ENCODE results near the gene HSD3B1.

Gene HSD3B1

GRCh38 chr1:119467857-119468668 is 38.9 kb upstream of the HSD3B1 start:
- no peak overlapping the region for H3K4me3 ChIP-seq (ENCODE audit: low read depth, low read length)
- no peak for DNase-seq (ENCODE audit: low read depth)
- TF ChIP-seq MAX (IDR thresholded peaks at IDR 0.05; ENCODE audit: low read depth, low read length) (no peak), POLR2A (IDR thresholded peaks at IDR 0.05; ENCODE audit: extremely low read depth, insufficient read length) (no peak), CTCF (IDR thresholded peaks at IDR 0.05; ENCODE audit: low read depth, low read length) (no peak), MYC (IDR thresholded peaks at IDR 0.05; ENCODE audit: low read depth, low read length) (no peak)

- no peak for TF ChIP-seq MAX (IDR thresholded peaks at IDR 0.05; ENCODE audit: low read depth, low read length)
- TF ChIP-seq POLR2A (IDR thresholded peaks at IDR 0.05; ENCODE audit: extremely low read depth, insufficient read length) = no peak
- no peak for TF ChIP-seq CTCF (IDR thresholded peaks at IDR 0.05; ENCODE audit: low read depth, low read length)
- no peak for DNase-seq (ENCODE audit: low read depth)
- H3K4me3 ChIP-seq (ENCODE audit: low read depth, low read length) = no peak overlapping the region
Measured at GRCh38 chr1:119469741-119470140, 37.3 kb upstream of the HSD3B1 start.

GRCh38 chr1:119470377-119470776 is 36.6 kb upstream of the HSD3B1 start:
- no peak for DNase-seq (ENCODE audit: low read depth)
- TF ChIP-seq MYC (IDR thresholded peaks at IDR 0.05; ENCODE audit: low read depth, low read length) = no peak
- no peak overlapping the region for H3K4me3 ChIP-seq (ENCODE audit: low read depth, low read length)

GRCh38 chr1:119470958-119471357 is 36.1 kb upstream of the HSD3B1 start:
- H3K4me3 ChIP-seq (ENCODE audit: low read depth, low read length) = no peak overlapping the region
- DNase-seq (ENCODE audit: low read depth) = no peak
- TF ChIP-seq MAX (IDR thresholded peaks at IDR 0.05; ENCODE audit: low read depth, low read length) (no peak), CTCF (IDR thresholded peaks at IDR 0.05; ENCODE audit: low read depth, low read length) (no peak), POLR2A (IDR thresholded peaks at IDR 0.05; ENCODE audit: extremely low read depth, insufficient read length) (no peak), MYC (IDR thresholded peaks at IDR 0.05; ENCODE audit: low read depth, low read length) (no peak)

GRCh38 chr1:119471566-119471965 is 35.4 kb upstream of the HSD3B1 start:
- H3K4me3 ChIP-seq (ENCODE audit: low read depth, low read length) = no peak overlapping the region
- DNase-seq (ENCODE audit: low read depth) = no peak
- TF ChIP-seq CTCF (IDR thresholded peaks at IDR 0.05; ENCODE audit: low read depth, low read length) (no peak), MYC (IDR thresholded peaks at IDR 0.05; ENCODE audit: low read depth, low read length) (no peak), MAX (IDR thresholded peaks at IDR 0.05; ENCODE audit: low read depth, low read length) (no peak), POLR2A (IDR thresholded peaks at IDR 0.05; ENCODE audit: extremely low read depth, insufficient read length) (no peak)

GRCh38 chr1:119472080-119472818 is 34.8 kb upstream of the HSD3B1 start:
- DNase-seq (ENCODE audit: low read depth) = no peak
- TF ChIP-seq CTCF (IDR thresholded peaks at IDR 0.05; ENCODE audit: low read depth, low read length) = no peak
- no peak for TF ChIP-seq MYC (IDR thresholded peaks at IDR 0.05; ENCODE audit: low read depth, low read length)
- TF ChIP-seq POLR2A (IDR thresholded peaks at IDR 0.05; ENCODE audit: extremely low read depth, insufficient read length) = no peak
- no peak for TF ChIP-seq MAX (IDR thresholded peaks at IDR 0.05; ENCODE audit: low read depth, low read length)
- no peak overlapping the region for H3K4me3 ChIP-seq (ENCODE audit: low read depth, low read length)
